GM21723 (cell line): ENCODE results near the gene DLG2.
"Not testable (repeated sequence)": the region's sequence is repeated elsewhere in the genome, so short reads cannot be mapped to it uniquely, and the experiment has no call there.

Experiments
- ATAC-seq: cut with Tn5 transposase; IDR thresholded peaks from one replicate; pipeline ENCODE4 v1.9.1; 2021; ENCODE audit warnings: mild to moderate bottlenecking, moderate library complexity; ENCODE audit not compliant: unreplicated experiment

Gene DLG2

GRCh38 chr11:83471831-83472727 is 2155.1 kb downstream of the DLG2 start:
- ATAC-seq = no peak

GRCh38 chr11:83467837-83468236 is 2159.3 kb downstream of the DLG2 start:
- no peak for ATAC-seq

GRCh38 chr11:83464160-83464944 is 2162.8 kb downstream of the DLG2 start:
- no peak for ATAC-seq

- no peak for ATAC-seq
These were observed 2167.3 kb downstream of the DLG2 start for GRCh38 chr11:83459798-83460197.

- ATAC-seq = no peak
These were observed 2170.6 kb downstream of the DLG2 start for GRCh38 chr11:83456566-83456965.

- no peak for ATAC-seq
These were observed 2171.1 kb downstream of the DLG2 start for GRCh38 chr11:83456075-83456474.

- ATAC-seq = no peak
These were observed 2171.8 kb downstream of the DLG2 start for GRCh38 chr11:83455356-83455755.

- ATAC-seq = no peak
These were observed 2172.5 kb downstream of the DLG2 start for GRCh38 chr11:83454674-83455073.

GRCh38 chr11:83449338-83449913 is 2177.7 kb downstream of the DLG2 start:
- no peak for ATAC-seq

GRCh38 chr11:83448686-83449085 is 2178.5 kb downstream of the DLG2 start:
- ATAC-seq = no peak

- not testable (repeated sequence) for ATAC-seq
These were observed 2183.3 kb downstream of the DLG2 start for GRCh38 chr11:83443880-83444279.

GRCh38 chr11:83441601-83442000 is 2185.5 kb downstream of the DLG2 start:
- ATAC-seq = no peak

GRCh38 chr11:83441171-83441570 is 2186.0 kb downstream of the DLG2 start:
- no peak for ATAC-seq

- ATAC-seq = no peak
These were observed 2188.7 kb downstream of the DLG2 start for GRCh38 chr11:83438438-83438837.

GRCh38 chr11:83437939-83438338 is 2189.2 kb downstream of the DLG2 start:
- no peak for ATAC-seq

GRCh38 chr11:83436855-83437254 is 2190.3 kb downstream of the DLG2 start:
- ATAC-seq = no peak

- ATAC-seq = not testable (repeated sequence)
These were observed 2192.3 kb downstream of the DLG2 start for GRCh38 chr11:83434812-83435211.

- ATAC-seq = no peak
These were observed 2199.2 kb downstream of the DLG2 start for GRCh38 chr11:83427943-83428342.

- ATAC-seq = no peak
These were observed 2199.6 kb downstream of the DLG2 start for GRCh38 chr11:83427501-83427900.

GRCh38 chr11:83425137-83425466 is 2202.0 kb downstream of the DLG2 start:
- no peak for ATAC-seq

GRCh38 chr11:83424376-83425136 is 2202.6 kb downstream of the DLG2 start:
- no peak for ATAC-seq
